OCI-LY3 (cell line): Measurements from ENCODE around the gene LSG1.

Experiments
- H2AFZ ChIP-seq: fragments of 200-600, 300-600 bp; shearing (Covaris generic); 2 replicates; pipeline ENCODE4 v1.6.0; 2014; ENCODE audit warnings: antibody characterized with exemption, low read depth, low read length
- H3K27ac ChIP-seq: fragments of 200-600, 300-600 bp; sonication (generic); 2 replicates; pipeline ENCODE4 v1.5.1; 2014; ENCODE audit warnings: mild to moderate bottlenecking, low read length, moderate library complexity, mixed read lengths
- H3K27me3 ChIP-seq: fragments of 200-600, 300-600 bp; sonication (generic); 2 replicates; pipeline ENCODE4 v1.6.1; 2014; ENCODE audit warnings: low read depth, low read length, mixed read lengths
- H3K36me3 ChIP-seq: fragments of 200-600, 300-600 bp; sonication (generic); replicated peaks from 2 replicates; pipeline ENCODE3; 2014; ENCODE audit warnings: low read depth, low read length, mixed read lengths
- H3K4me1 ChIP-seq: fragments of 300-600, 200-600 bp; sonication (generic); 2 replicates; pipeline ENCODE4 v1.6.1; 2014; ENCODE audit warnings: low read length, mixed read lengths
- H3K4me2 ChIP-seq: fragments of 200-600, 300-600 bp; sonication (generic); 2 replicates; pipeline ENCODE4 v1.6.1; 2014; ENCODE audit warnings: low read length, mixed read lengths
- H3K4me3 ChIP-seq: fragments of 300-600, 200-600 bp; sonication (generic); 2 replicates; pipeline ENCODE4 v1.5.1; 2014; ENCODE audit warnings: antibody characterized with exemption, mild to moderate bottlenecking, low read length, moderate library complexity
- H3K79me2 ChIP-seq: fragments of 300-600, 200-600 bp; shearing (Covaris generic); 2 replicates; pipeline ENCODE4 v1.6.1; 2014; ENCODE audit warnings: mild to moderate bottlenecking, low read length, mixed read lengths
- H3K9ac ChIP-seq: fragments of 300-600, 200-600 bp; shearing (Covaris generic); 2 replicates; pipeline ENCODE4 v1.6.0; 2014; ENCODE audit warnings: mild to moderate bottlenecking, low read length, moderate library complexity
- H3K9me3 ChIP-seq: fragments of 200-600, 300-600 bp; shearing (Covaris generic); 2 replicates; pipeline ENCODE4 v1.6.1; 2014; ENCODE audit warnings: low read length, mixed read lengths; ENCODE audit not compliant: insufficient read depth
- H4K20me1 ChIP-seq: fragments of 200-600, 300-600 bp; sonication (generic); 2 replicates; pipeline ENCODE4 v1.6.1; 2016; ENCODE audit warnings: low read length, mixed read lengths; ENCODE audit not compliant: insufficient read depth
- CTCF ChIP-seq: fragments of 200-600, 300-600 bp; sonication (generic); IDR thresholded peaks from 2 replicates; pipeline ENCODE4 v1.5.1; 2014; ENCODE audit warnings: antibody characterized with exemption, low read length, low read depth
- EZH2phosphoT487 ChIP-seq: fragments of 200-600 bp; shearing (Covaris generic); IDR thresholded peaks from 2 replicates; pipeline ENCODE4 v1.6.1; 2018; ENCODE audit warnings: antibody characterized with exemption, mixed run types, low read depth

The LSG1 gene

GRCh38 chr3:194671900-194672808 lies at the start of gene LSG1:
Gene LSG1 (minus strand): TSS chr3:194672191. CDS start chr3:194672162, 29 bp downstream.
- peak within 1 kb of the TSS; percentile 86 for H3K9ac ChIP-seq
- H3K4me2 ChIP-seq = peak within 1 kb of the TSS; percentile 96
- peaks cover 30% of the 10 kb centered on the region for H3K4me1 ChIP-seq
- peak within 1 kb of the TSS; percentile 96 for H3K4me3 ChIP-seq
- no peak for TF ChIP-seq CTCF
- no peak for TF ChIP-seq EZH2phosphoT487
- peak within 1 kb of the TSS; percentile 90 for H2AFZ ChIP-seq
- H4K20me1 ChIP-seq = 0 out of 2 replicates have a peak, but pooled peaks cover 3% of the 10 kb centered on the region
- peaks cover 40% of the 10 kb centered on the region for H3K79me2 ChIP-seq
- H3K9me3 ChIP-seq = no peaks in the 10 kb centered on the region
- peaks cover 13% of the 10 kb centered on the region for H3K36me3 ChIP-seq
- H3K27ac ChIP-seq = peak within 1 kb of the TSS; percentile 72
- H3K27me3 ChIP-seq = peaks cover 17% of the 10 kb centered on the region; the same call in 1 of the 2 replicates

GRCh38 chr3:194720048-194720447 lies 48.1 kb upstream of the LSG1 start:
- Histone ChIP-seq H3K79me2 (no peaks in the 10 kb centered on the region), H4K20me1 (no peaks in the 10 kb centered on the region), H3K4me2 (no peak overlapping the region), H2AFZ (no peak overlapping the region), H3K4me3 (no peak overlapping the region), H3K36me3 (no peaks in the 10 kb centered on the region), H3K9ac (no peak overlapping the region), H3K27me3 (peaks cover 31% of the 10 kb centered on the region), H3K27ac (no peak overlapping the region), H3K4me1 (no peaks in the 10 kb centered on the region), H3K9me3 (no peaks in the 10 kb centered on the region)
- TF ChIP-seq CTCF (no peak), EZH2phosphoT487 (no peak)

- H3K4me1 ChIP-seq = no peaks in the 10 kb centered on the region
- H4K20me1 ChIP-seq = no peaks in the 10 kb centered on the region
- H3K4me3 ChIP-seq = no peak overlapping the region
- peaks cover 19% of the 10 kb centered on the region for H3K27me3 ChIP-seq
- H3K36me3 ChIP-seq = no peaks in the 10 kb centered on the region
- no peaks in the 10 kb centered on the region for H3K9me3 ChIP-seq
- no peak overlapping the region for H3K4me2 ChIP-seq
- no peaks in the 10 kb centered on the region for H3K79me2 ChIP-seq
- no peak overlapping the region for H3K27ac ChIP-seq
- TF ChIP-seq EZH2phosphoT487 (no peak), CTCF (no peak)
- H3K9ac ChIP-seq = no peak overlapping the region
- H2AFZ ChIP-seq = no peak overlapping the region
These were observed 46.1 kb upstream of the LSG1 start for GRCh38 chr3:194718079-194718478.

GRCh38 chr3:194715022-194715800 lies 43.2 kb upstream of the LSG1 start:
- TF ChIP-seq CTCF (no peak), EZH2phosphoT487 (no peak)
- H3K9me3 ChIP-seq = no peaks in the 10 kb centered on the region
- H3K27ac ChIP-seq = no peak overlapping the region
- no peak overlapping the region for H3K4me3 ChIP-seq
- H3K27me3 ChIP-seq = peaks cover 11% of the 10 kb centered on the region
- H3K79me2 ChIP-seq = no peaks in the 10 kb centered on the region
- no peaks in the 10 kb centered on the region for H3K4me1 ChIP-seq
- H3K4me2 ChIP-seq = no peak overlapping the region
- H3K9ac ChIP-seq = no peak overlapping the region
- no peaks in the 10 kb centered on the region for H4K20me1 ChIP-seq
- no peak overlapping the region for H2AFZ ChIP-seq
- no peaks in the 10 kb centered on the region for H3K36me3 ChIP-seq
